Esophagus muscularis mucosa (tissue), 3 donors: ENCODE results near the gene FBXW10B.

ENCODE experiments used
- EP300 ChIP-seq: sonication (generic); formaldehyde crosslinking; IDR thresholded peaks from one replicate; pipeline ENCODE4 v1.6.1; 2017; ENCODE audit warnings: antibody characterized with exemption
- TF ChIP-seq, protein P1 (sequence below), 3 experiments: fragments of 200-600 bp in 2 of 3; fragments of 450-650 bp in 1 of 3; sonication (generic) in 2 of 3; IDR thresholded peaks; one replicate each; pipeline ENCODE4 v1.5.1; 2017 to 2019; ENCODE audit warnings: antibody characterized with exemption in 3 of 3, mild to moderate bottlenecking in 2 of 3, moderate library complexity in 1 of 3

- TF ChIP-seq, protein P1, sequence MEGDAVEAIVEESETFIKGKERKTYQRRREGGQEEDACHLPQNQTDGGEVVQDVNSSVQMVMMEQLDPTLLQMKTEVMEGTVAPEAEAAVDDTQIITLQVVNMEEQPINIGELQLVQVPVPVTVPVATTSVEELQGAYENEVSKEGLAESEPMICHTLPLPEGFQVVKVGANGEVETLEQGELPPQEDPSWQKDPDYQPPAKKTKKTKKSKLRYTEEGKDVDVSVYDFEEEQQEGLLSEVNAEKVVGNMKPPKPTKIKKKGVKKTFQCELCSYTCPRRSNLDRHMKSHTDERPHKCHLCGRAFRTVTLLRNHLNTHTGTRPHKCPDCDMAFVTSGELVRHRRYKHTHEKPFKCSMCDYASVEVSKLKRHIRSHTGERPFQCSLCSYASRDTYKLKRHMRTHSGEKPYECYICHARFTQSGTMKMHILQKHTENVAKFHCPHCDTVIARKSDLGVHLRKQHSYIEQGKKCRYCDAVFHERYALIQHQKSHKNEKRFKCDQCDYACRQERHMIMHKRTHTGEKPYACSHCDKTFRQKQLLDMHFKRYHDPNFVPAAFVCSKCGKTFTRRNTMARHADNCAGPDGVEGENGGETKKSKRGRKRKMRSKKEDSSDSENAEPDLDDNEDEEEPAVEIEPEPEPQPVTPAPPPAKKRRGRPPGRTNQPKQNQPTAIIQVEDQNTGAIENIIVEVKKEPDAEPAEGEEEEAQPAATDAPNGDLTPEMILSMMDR (IDR thresholded peaks at IDR 0.05) = no peak
- TF ChIP-seq EP300 = no peak
Measured at GRCh38 chr17:15658296-15658695, 38.8 kb upstream of the FBXW10B start.
